ENCODE measurements around the gene SLC29A4. TPM values are rescaled to one million over a fixed set of nuclear protein-coding genes. Genes with fewer than 3 reads are reported as not detected.

The SLC29A4 gene
- total and polyA plus RNA-seq, 2 of the 13 experiments (the other 11 are each of a cell fraction or from before 2014, with no cell fraction given) = 29.7 to 31.7 TPM

GRCh38 chr7:5238500-5238899, 44.2 kb upstream of the SLC29A4 start (continued):
- TF ChIP-seq, protein P1, sequence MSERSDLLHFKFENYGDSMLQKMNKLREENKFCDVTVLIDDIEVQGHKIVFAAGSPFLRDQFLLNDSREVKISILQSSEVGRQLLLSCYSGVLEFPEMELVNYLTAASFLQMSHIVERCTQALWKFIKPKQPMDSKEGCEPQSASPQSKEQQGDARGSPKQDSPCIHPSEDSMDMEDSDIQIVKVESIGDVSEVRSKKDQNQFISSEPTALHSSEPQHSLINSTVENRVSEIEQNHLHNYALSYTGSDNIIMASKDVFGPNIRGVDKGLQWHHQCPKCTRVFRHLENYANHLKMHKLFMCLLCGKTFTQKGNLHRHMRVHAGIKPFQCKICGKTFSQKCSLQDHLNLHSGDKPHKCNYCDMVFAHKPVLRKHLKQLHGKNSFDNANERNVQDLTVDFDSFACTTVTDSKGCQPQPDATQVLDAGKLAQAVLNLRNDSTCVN (CRISPR knock-in tag; IDR thresholded peaks at IDR 0.05; ENCODE audit: borderline replicate concordance) = no peak
- TF ChIP-seq ZNF619 (CRISPR knock-in tag; IDR thresholded peaks at IDR 0.05) (no peak), MAFG (CRISPR knock-in tag; IDR thresholded peaks at IDR 0.05) (no peak), ZNF383 (CRISPR knock-in tag; IDR thresholded peaks at IDR 0.05; ENCODE audit: borderline replicate concordance) (no peak), FOXM1 (CRISPR knock-in tag; IDR thresholded peaks at IDR 0.05) (no peak), SIX1 (CRISPR knock-in tag; IDR thresholded peaks at IDR 0.05; ENCODE audit: borderline replicate concordance) (no peak), ZNF33A (CRISPR knock-in tag; IDR thresholded peaks at IDR 0.05; ENCODE audit: borderline replicate concordance) (no peak), MTF1 (CRISPR knock-in tag; IDR thresholded peaks at IDR 0.05) (no peak), SRF (IDR thresholded peaks at IDR 0.05; ENCODE audit: low read depth, low read length) (no peak), SP4 (CRISPR knock-in tag; IDR thresholded peaks at IDR 0.05) (0 out of 2 replicates have a peak, but pooled peaks have one; percentile 26), JUNB (CRISPR knock-in tag; IDR thresholded peaks at IDR 0.05; ENCODE audit: borderline replicate concordance) (no peak), SNAPC2 (CRISPR knock-in tag; IDR thresholded peaks at IDR 0.05) (no peak), ZNF34 (CRISPR knock-in tag; IDR thresholded peaks at IDR 0.05; ENCODE audit: borderline replicate concordance) (no peak), MAF1 (CRISPR knock-in tag; IDR thresholded peaks at IDR 0.05; ENCODE audit: borderline replicate concordance) (no peak), PHF21A (CRISPR knock-in tag; IDR thresholded peaks at IDR 0.05) (no peak)
- TF ChIP-seq, protein P2, sequence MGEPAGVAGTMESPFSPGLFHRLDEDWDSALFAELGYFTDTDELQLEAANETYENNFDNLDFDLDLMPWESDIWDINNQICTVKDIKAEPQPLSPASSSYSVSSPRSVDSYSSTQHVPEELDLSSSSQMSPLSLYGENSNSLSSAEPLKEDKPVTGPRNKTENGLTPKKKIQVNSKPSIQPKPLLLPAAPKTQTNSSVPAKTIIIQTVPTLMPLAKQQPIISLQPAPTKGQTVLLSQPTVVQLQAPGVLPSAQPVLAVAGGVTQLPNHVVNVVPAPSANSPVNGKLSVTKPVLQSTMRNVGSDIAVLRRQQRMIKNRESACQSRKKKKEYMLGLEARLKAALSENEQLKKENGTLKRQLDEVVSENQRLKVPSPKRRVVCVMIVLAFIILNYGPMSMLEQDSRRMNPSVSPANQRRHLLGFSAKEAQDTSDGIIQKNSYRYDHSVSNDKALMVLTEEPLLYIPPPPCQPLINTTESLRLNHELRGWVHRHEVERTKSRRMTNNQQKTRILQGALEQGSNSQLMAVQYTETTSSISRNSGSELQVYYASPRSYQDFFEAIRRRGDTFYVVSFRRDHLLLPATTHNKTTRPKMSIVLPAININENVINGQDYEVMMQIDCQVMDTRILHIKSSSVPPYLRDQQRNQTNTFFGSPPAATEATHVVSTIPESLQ (CRISPR knock-in tag; conservative IDR thresholded peaks at IDR 0.05) = no peak
- TF ChIP-seq, protein P3, sequence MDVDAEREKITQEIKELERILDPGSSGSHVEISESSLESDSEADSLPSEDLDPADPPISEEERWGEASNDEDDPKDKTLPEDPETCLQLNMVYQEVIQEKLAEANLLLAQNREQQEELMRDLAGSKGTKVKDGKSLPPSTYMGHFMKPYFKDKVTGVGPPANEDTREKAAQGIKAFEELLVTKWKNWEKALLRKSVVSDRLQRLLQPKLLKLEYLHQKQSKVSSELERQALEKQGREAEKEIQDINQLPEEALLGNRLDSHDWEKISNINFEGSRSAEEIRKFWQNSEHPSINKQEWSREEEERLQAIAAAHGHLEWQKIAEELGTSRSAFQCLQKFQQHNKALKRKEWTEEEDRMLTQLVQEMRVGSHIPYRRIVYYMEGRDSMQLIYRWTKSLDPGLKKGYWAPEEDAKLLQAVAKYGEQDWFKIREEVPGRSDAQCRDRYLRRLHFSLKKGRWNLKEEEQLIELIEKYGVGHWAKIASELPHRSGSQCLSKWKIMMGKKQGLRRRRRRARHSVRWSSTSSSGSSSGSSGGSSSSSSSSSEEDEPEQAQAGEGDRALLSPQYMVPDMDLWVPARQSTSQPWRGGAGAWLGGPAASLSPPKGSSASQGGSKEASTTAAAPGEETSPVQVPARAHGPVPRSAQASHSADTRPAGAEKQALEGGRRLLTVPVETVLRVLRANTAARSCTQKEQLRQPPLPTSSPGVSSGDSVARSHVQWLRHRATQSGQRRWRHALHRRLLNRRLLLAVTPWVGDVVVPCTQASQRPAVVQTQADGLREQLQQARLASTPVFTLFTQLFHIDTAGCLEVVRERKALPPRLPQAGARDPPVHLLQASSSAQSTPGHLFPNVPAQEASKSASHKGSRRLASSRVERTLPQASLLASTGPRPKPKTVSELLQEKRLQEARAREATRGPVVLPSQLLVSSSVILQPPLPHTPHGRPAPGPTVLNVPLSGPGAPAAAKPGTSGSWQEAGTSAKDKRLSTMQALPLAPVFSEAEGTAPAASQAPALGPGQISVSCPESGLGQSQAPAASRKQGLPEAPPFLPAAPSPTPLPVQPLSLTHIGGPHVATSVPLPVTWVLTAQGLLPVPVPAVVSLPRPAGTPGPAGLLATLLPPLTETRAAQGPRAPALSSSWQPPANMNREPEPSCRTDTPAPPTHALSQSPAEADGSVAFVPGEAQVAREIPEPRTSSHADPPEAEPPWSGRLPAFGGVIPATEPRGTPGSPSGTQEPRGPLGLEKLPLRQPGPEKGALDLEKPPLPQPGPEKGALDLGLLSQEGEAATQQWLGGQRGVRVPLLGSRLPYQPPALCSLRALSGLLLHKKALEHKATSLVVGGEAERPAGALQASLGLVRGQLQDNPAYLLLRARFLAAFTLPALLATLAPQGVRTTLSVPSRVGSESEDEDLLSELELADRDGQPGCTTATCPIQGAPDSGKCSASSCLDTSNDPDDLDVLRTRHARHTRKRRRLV (CRISPR knock-in tag; IDR thresholded peaks at IDR 0.05) = no peak
- TF ChIP-seq, protein P4, sequence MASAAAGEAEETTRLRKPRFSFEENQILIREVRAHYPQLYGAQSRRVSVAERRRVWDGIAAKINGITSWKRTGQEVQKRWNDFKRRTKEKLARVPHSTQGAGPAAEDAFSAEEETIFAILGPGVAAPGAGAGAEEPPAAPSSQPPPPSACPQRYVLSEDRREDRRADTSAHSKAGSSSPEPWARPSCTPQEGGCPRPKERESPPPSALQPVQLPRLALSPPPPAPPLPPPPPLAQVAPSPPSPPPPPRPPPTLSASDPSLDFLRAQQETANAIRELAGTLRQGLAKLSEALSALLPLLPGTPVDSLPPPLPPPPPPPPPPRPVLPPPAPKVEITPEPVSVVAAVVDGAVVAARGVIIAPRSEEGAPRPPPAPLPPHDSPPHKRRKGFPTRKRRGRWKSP (CRISPR knock-in tag; IDR thresholded peaks at IDR 0.05) = peak; percentile 78; the same call in 1 of the 2 replicates
- TF ChIP-seq, protein P5, sequence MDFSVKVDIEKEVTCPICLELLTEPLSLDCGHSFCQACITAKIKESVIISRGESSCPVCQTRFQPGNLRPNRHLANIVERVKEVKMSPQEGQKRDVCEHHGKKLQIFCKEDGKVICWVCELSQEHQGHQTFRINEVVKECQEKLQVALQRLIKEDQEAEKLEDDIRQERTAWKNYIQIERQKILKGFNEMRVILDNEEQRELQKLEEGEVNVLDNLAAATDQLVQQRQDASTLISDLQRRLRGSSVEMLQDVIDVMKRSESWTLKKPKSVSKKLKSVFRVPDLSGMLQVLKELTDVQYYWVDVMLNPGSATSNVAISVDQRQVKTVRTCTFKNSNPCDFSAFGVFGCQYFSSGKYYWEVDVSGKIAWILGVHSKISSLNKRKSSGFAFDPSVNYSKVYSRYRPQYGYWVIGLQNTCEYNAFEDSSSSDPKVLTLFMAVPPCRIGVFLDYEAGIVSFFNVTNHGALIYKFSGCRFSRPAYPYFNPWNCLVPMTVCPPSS (IDR thresholded peaks at IDR 0.05) = no peak
